HG02938 (cell line): ENCODE data around the gene RTL9.
"Not testable (repeated sequence)": the region's sequence is repeated elsewhere in the genome, so short reads cannot be mapped to it uniquely, and the experiment has no call there.

Source experiments
- ATAC-seq: cut with Tn5 transposase; IDR thresholded peaks from one replicate; pipeline ENCODE4 v1.9.1; 2021; ENCODE audit warnings: mild to moderate bottlenecking, moderate library complexity; ENCODE audit not compliant: unreplicated experiment

Gene RTL9

DNA sequence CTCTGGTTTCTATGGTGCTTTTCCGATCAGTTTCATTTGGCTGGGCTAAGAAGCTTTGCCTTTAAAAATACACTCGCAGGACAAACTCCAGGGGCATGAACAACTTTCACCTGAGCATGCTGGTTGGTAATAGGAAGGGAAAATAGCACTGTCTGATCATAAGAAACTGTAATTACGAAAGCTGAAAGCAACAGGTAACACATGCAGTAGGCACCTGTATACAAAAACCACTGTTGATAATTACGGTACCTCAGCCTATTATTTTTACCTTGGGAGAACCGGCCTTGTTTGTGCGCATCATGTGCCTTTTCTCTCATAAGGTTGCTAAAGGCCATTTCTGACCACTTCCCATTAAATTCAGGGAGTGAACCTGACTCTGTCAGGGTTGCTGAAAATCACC, 45.7 kb downstream of the RTL9 start:
- no peak for ATAC-seq

DNA sequence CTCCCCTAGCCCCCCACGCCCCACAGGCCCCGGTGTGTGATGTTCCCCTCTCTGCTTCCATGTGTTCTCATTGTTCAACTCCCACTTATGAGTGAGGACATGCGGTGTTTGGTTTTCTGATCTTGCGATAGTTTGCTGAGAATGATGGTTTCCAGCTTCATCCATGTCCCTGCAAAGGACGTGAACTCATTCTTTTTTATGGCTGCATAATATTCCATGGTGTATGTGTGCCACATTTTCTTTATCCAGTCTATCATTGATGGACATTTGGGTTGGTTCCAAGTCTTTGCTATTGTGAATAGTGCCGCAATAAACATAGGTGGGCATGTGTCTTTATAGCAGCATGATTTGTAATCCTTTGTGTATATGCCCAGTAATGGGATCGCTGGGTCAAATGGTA, 47.6 kb downstream of the RTL9 start:
- ATAC-seq, result not testable (repeated sequence)

DNA sequence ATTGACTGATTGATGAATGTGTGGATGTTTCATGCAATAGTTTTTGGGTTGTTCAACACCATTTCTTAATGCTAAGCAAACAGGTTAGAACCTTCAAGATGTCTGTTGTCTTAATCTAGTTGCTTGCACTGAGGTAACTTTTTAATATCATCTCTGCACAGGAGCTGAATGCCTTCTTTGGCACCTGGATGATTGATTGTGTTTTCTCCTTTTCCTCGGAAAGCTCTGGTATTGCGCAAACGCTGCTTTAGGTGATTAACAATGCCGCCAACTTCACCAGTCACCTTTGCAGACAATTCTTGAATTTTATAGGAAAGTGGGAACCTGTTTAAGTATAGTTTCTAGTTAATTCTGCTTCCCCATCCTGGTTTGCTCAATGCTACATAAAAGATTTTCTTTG, 48.2 kb downstream of the RTL9 start:
- ATAC-seq, result no peak

DNA sequence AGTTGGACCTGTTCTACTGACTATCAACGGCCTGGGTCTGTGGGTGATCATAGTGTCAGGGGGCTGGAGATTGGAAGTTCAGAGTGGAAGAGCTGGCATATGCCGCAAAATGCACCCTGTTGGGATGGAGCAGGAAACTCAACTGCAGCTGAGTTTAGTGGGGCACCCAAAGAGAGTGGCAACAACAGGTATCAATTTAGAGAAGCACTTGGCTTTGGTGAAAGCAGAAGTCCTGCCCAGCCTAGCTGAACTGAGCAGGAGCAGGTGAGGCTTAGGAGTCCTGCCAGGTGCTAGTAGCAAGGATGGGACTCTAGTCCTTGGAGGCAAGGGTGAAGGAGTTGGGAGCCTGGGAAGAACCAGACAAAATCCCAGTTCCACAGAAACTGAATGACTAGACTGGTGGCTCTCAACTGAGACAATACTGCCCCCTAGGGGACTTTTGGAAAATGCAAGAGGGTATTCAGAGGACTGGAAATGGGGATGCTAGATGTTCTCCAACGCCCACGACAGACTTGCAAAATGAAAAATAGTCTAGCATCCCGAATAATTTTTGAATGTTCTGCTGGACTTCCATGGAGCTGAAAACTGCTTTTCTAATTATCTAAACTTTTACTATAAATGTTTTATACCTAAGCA, 49.4 kb downstream of the RTL9 start:
- ATAC-seq, result no peak
